ENCODE data around the gene GAB4. TPM values are rescaled to one million over a fixed set of nuclear protein-coding genes. Genes with fewer than 3 reads are reported as not detected.
"Not testable (repeated sequence)": the region's sequence is repeated elsewhere in the genome, so short reads cannot be mapped to it uniquely, and the experiment has no call there.

The GAB4 gene
- total RNA-seq, 4 donors from 2014 or later: 0.16 to 0.61 (median 0.46) TPM; not detected in 1

DNA sequence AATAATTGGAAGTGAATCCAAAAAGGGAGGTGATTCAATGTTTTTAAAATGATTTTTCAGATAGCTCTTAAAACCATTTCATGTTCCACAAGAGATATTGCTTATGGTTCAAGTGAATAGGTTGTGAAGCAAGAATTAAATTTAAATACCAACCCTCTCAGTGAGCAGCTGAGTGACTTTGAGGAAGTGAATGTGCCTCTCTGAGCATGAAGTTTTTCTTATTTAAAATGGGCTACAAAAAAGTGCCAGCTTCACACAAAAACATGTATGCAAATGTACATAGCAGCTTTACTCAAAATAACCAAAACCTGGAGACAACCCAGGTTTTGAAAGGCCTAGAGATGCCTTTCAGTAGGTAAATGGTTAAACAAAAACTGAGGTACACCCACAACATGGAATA is 35.5 kb upstream of the GAB4 start:
- H3K4me3 ChIP-seq (ENCODE audit: low read depth, poor library complexity, severe bottlenecking): no peak overlapping the region
- intact Hi-C loops (cut with DNase I; ENCODE audit: low total_unique reads): no loop called here
- TF ChIP-seq, protein P1, sequence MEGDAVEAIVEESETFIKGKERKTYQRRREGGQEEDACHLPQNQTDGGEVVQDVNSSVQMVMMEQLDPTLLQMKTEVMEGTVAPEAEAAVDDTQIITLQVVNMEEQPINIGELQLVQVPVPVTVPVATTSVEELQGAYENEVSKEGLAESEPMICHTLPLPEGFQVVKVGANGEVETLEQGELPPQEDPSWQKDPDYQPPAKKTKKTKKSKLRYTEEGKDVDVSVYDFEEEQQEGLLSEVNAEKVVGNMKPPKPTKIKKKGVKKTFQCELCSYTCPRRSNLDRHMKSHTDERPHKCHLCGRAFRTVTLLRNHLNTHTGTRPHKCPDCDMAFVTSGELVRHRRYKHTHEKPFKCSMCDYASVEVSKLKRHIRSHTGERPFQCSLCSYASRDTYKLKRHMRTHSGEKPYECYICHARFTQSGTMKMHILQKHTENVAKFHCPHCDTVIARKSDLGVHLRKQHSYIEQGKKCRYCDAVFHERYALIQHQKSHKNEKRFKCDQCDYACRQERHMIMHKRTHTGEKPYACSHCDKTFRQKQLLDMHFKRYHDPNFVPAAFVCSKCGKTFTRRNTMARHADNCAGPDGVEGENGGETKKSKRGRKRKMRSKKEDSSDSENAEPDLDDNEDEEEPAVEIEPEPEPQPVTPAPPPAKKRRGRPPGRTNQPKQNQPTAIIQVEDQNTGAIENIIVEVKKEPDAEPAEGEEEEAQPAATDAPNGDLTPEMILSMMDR (IDR thresholded peaks at IDR 0.05): no peak
- TF ChIP-seq POLR2A (IDR thresholded peaks at IDR 0.05): no peak
- DNase-seq (ENCODE audit: low spot score in 2 of 2): no peak

DNA sequence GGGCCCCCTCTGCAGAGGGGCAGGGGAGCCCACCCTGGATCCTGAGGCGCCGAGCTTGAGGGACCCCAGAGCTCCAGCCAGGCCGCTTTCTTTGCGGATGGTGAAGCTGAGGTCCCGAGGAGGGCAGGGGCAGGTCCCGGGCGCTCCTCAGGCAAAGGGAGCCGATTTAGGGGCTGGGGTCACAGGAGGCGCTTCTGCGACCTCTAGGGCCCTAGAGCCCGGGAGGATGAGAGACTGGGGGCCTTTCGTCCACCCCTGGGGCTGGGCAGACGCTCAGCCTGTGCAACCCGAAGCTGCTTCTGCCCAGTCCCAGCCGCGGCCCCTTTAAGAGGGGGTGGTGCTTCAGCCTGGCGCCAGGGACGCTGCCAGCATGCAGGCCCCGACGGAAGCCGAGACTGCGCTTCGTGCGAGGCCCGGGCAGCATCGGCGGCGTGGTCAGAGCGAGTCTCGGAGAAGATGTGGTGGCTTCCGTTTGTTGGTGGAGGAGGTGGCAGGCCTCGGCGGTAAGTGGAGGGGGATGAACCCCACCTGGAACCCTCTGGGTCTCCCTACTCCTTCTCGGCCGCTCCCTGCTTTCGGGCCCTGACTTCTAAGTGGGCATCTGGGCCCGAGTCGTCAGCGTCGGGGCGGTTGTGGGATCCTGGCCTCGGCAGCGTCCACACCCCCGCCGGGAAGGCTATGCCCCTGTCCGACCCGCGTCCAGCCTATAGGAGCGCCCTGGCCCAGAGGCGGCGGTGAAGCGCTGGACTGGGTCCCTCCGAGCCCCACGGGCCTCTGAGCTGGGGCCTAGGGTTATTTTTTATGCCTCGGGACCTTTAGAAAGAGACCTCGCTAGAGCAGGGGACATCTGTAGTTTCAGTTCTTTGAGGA is 29.1 kb upstream of the GAB4 start:
- intact Hi-C loops (cut with DNase I; ENCODE audit: low total_unique reads): not testable (repeated sequence)
- WGBS, 2 donors: 28 to 50% methylated on average over 2 to 31 of the region's 56 CpGs
- H3K4me3 ChIP-seq (ENCODE audit: low read depth, poor library complexity, severe bottlenecking): peak overlapping the region; percentile 44
- peak in 1 of 2 donors; percentile 90 for DNase-seq (ENCODE audit: low spot score in 2 of 2)

DNA sequence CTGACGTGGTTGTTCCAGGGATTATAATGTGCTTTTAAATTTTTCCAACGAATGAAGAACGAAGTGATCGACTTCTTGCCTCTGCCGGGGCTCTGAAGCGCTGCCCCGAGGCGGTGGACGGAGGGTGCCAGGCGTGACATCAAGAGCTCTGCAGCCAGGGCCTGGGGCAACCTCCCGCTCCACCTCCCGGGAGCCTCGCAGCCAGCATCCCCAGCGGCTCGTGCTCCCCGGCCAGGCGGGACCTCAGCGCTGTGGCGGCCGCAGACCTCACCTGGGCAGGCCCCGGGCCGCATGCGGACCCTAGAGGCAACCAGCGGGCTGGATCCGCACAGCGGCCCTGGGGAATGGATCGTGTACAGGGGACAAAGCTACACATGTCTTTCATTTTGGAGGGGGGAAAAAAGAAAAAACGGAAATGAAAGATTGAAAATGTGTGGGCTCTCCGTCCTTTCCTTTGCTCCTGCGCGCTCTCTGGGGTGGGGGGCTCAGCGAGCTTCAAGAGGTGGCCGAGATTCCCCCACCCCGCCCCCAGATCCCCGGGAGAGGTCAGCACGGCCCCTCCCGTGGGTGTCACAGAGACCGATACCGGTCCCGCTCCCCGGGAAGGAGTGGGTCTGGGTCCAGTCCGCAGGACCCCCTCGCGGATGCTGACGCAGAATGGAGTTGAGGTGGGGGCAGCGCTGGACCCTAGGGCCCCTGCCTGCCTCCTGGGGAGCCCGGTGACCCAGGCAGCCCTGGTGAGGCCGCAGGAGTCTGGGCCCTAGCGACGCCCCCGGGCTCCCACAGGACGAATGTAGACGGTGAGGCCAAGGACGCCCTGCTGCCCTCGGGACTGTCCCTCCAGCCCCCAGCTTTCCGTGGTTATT is 28.2 kb upstream of the GAB4 start:
- WGBS, 2 donors: 8 to 9% methylated on average over 42 to 47 of the region's 56 CpGs
- peak overlapping the region; percentile 43 for H3K4me3 ChIP-seq (ENCODE audit: low read depth, poor library complexity, severe bottlenecking)
- DNase-seq (ENCODE audit: low spot score in 2 of 2); intact Hi-C loops (cut with DNase I; ENCODE audit: low total_unique reads): not testable (repeated sequence)

GRCh38 chr22:17035246-17035645 is 27.2 kb upstream of the GAB4 start:
- H3K4me3 ChIP-seq (ENCODE audit: low read depth, poor library complexity, severe bottlenecking): no peak overlapping the region
- TF ChIP-seq, protein P1 (IDR thresholded peaks at IDR 0.05): no peak
- no peak for TF ChIP-seq POLR2A (IDR thresholded peaks at IDR 0.05)
- intact Hi-C loops (cut with DNase I; ENCODE audit: low total_unique reads): no loop called here
- WGBS, 2 donors: 39 to 47% methylated on average over 4 of the region's 4 CpGs
- DNase-seq (ENCODE audit: low spot score in 2 of 2): no peak

GRCh38 chr22:17034532-17034931 is 26.5 kb upstream of the GAB4 start:
- H3K4me3 ChIP-seq (ENCODE audit: low read depth, poor library complexity, severe bottlenecking); DNase-seq (ENCODE audit: low spot score in 2 of 2); intact Hi-C loops (cut with DNase I; ENCODE audit: low total_unique reads): not testable (repeated sequence)
- 83 to 92% methylated on average over 2 of the region's 2 CpGs for WGBS, 2 donors

DNA sequence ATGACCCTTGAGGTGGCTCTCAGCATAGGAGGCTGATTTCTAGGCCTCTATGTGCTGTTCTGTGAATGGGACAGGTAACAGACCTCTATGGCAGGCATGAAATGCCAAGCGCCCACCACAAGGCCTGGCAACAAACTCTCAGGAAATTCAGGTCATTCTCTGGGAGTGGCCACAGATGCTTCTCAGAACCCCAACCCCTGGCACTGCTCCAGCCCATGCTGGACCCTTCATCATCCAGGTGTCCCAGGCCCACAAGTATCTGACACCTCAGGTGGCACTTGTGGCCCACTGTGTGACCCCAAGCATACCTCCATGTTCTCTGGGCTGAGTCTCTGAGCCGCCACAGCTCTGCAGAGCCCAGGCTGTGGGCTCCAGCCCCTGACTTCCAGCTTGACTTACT is 24.3 kb upstream of the GAB4 start:
- H3K4me3 ChIP-seq (ENCODE audit: low read depth, poor library complexity, severe bottlenecking); intact Hi-C loops (cut with DNase I; ENCODE audit: low total_unique reads): not testable (repeated sequence)
- WGBS, 2 donors: 71 to 89% methylated on average over 1 to 2 of the region's 2 CpGs
- DNase-seq (ENCODE audit: low spot score in 2 of 2): peak in 1 of 2 donors; percentile 91

DNA sequence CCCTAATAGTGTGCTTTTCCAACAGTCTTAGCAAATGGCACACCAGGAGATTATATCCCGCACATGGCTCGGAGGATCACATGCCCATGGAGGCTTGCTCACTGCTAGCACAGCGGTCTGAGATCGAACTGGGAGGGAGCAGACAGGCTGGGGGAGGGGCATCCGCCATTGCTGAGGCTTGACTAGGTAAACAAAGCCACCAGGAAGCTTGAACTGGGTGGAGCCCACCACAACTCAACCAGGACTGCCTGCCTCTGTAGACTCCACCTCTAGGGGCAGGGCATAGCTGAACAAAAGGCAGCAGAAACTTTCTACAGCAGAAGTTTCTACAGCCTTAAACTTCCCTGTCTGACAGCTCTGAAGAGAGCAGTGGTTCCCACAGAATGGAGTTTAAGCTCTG is 16.4 kb upstream of the GAB4 start:
- intact Hi-C loops (cut with DNase I; ENCODE audit: low total_unique reads); H3K4me3 ChIP-seq (ENCODE audit: low read depth, poor library complexity, severe bottlenecking); DNase-seq (ENCODE audit: low spot score in 2 of 2): not testable (repeated sequence)
- 60 to 90% methylated on average over 5 of the region's 5 CpGs for WGBS, 2 donors

DNA sequence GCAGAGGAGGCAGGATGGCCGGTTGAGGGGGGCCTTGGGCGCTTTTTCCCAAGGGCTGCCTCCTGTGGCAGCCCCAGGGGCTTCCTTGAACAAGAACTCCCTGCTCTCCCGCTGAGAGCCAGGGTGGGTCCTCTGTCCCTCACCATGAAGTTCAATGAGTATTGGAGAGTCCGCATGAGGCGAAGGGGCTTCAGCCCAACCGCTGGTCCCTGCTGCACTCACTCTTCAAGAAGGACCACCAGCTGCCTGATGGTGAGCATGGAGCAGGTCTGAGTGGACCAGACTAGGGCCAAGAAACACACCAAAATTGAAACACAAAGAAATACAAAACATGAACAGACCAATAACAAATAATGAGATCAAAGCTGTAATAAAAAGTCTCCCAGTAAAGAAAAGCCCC is 7.5 kb upstream of the GAB4 start:
- H3K4me3 ChIP-seq (ENCODE audit: low read depth, poor library complexity, severe bottlenecking); intact Hi-C loops (cut with DNase I; ENCODE audit: low total_unique reads); DNase-seq (ENCODE audit: low spot score in 2 of 2): not testable (repeated sequence)
- 72 to 74% methylated on average over 6 of the region's 6 CpGs for WGBS, 2 donors

DNA sequence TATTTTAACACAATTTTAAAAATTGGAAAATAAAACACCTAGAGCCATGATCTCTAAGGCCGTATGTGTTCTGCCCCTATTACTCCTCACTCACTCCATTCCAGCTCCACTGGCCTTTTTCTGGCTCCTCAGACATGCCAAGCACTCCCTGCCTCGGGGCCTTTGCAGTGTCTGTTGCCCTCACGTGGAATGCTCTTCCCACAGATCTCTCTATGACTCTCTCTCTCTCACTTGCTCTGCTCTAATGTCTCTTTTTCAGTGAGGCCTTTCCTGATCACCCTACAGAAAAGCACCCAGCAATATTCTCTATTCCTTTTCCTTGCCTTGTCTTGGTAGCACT is 6.0 kb upstream of the GAB4 start:
- WGBS, 2 donors: 28 to 36% methylated on average over 3 of the region's 3 CpGs
- H3K4me3 ChIP-seq (ENCODE audit: low read depth, poor library complexity, severe bottlenecking); intact Hi-C loops (cut with DNase I; ENCODE audit: low total_unique reads); DNase-seq (ENCODE audit: low spot score in 2 of 2): not testable (repeated sequence)

Measured in lower leg skin (tissue), 4 donors.